Measurements from ENCODE around the gene SCAANT1. TPM values are rescaled to one million over a fixed set of nuclear protein-coding genes. Genes with fewer than 3 reads are reported as not detected.

Gene SCAANT1
- total RNA-seq: not detected

GRCh38 chr3:63911873-63912767 is at the start of gene SCAANT1:
Gene SCAANT1 (minus strand): TSS chr3:63912383.
- Histone ChIP-seq H3K27me3 (no peaks in the 10 kb centered on the region), H3K36me3 (no peaks in the 10 kb centered on the region), H3K9me3 (no peaks in the 10 kb centered on the region), H3K4me1 (no peaks in the 10 kb centered on the region), H3K27ac (peak within 1 kb of the TSS; percentile 99), H3K9ac (ENCODE audit: low read depth in 2 of 2, low read length in 2 of 2) (peak within 1 kb of the TSS; percentile 81 to 89), H3K4me3 (peak within 1 kb of the TSS; percentile 77)
- TF ChIP-seq CTCF (IDR thresholded peaks at IDR 0.05): no peak
- intact Hi-C loops (cut with DNase I): loop anchor here (10.0 kb wide), 1 partner anchor 73 kb away; no protein-coding TSS in a partner anchor
- DNase-seq: peak; percentile 91

GRCh38 chr3:63961891-63962290 is 49.7 kb upstream of the SCAANT1 start:
- H3K9me3 ChIP-seq: no peaks in the 10 kb centered on the region
- H3K9ac ChIP-seq (ENCODE audit: low read depth in 2 of 2, low read length in 2 of 2): no peak overlapping the region
- H3K4me3 ChIP-seq: no peak overlapping the region
- intact Hi-C loops (cut with DNase I): loop anchor here (2.0 kb wide), 1 partner anchor 33 kb away; no protein-coding TSS in a partner anchor
- no peak overlapping the region for H3K27ac ChIP-seq
- no peaks in the 10 kb centered on the region for H3K36me3 ChIP-seq
- DNase-seq: no peak
- peak; percentile 56 for TF ChIP-seq CTCF (IDR thresholded peaks at IDR 0.05)
- no peaks in the 10 kb centered on the region for H3K27me3 ChIP-seq
- peaks cover 4% of the 10 kb centered on the region for H3K4me1 ChIP-seq

- Histone ChIP-seq H3K4me1 (no peaks in the 10 kb centered on the region), H3K36me3 (no peaks in the 10 kb centered on the region), H3K27me3 (no peaks in the 10 kb centered on the region), H3K9me3 (no peaks in the 10 kb centered on the region), H3K27ac (no peak overlapping the region), H3K4me3 (no peak overlapping the region), H3K9ac (ENCODE audit: low read depth in 2 of 2, low read length in 2 of 2) (no peak overlapping the region)
- no peak for TF ChIP-seq CTCF (IDR thresholded peaks at IDR 0.05)
- DNase-seq: peak; percentile 41
- intact Hi-C loops (cut with DNase I): loop anchor here (2.0 kb wide), 1 partner anchor 35 kb away; no protein-coding TSS in a partner anchor
Observed at GRCh38 chr3:63960048-63960711, 48.0 kb upstream of the SCAANT1 start.

- Histone ChIP-seq H3K9ac (ENCODE audit: low read depth in 2 of 2, low read length in 2 of 2) (no peak overlapping the region), H3K4me1 (no peaks in the 10 kb centered on the region), H3K9me3 (no peaks in the 10 kb centered on the region), H3K27me3 (no peaks in the 10 kb centered on the region), H3K27ac (no peak overlapping the region), H3K36me3 (no peaks in the 10 kb centered on the region), H3K4me3 (no peak overlapping the region)
- no peak for TF ChIP-seq CTCF (IDR thresholded peaks at IDR 0.05)
- no peak for DNase-seq
- intact Hi-C loops (cut with DNase I): no loop called here
Observed at GRCh38 chr3:63959146-63959545, 47.0 kb upstream of the SCAANT1 start.

GRCh38 chr3:63955830-63956545 is 43.8 kb upstream of the SCAANT1 start:
- H3K4me3 ChIP-seq: no peak overlapping the region
- peaks cover under 1% of the 10 kb centered on the region for H3K4me1 ChIP-seq
- TF ChIP-seq CTCF (IDR thresholded peaks at IDR 0.05): no peak
- H3K27ac ChIP-seq: no peak overlapping the region
- DNase-seq: no peak
- H3K36me3 ChIP-seq: no peaks in the 10 kb centered on the region
- no peak overlapping the region for H3K9ac ChIP-seq (ENCODE audit: low read depth in 2 of 2, low read length in 2 of 2)
- H3K9me3 ChIP-seq: no peaks in the 10 kb centered on the region
- H3K27me3 ChIP-seq: no peaks in the 10 kb centered on the region
- intact Hi-C loops (cut with DNase I): no loop called here
